Neuron (in vitro differentiated cells): ENCODE data around the gene C17orf50.
"Not testable (repeated sequence)": the region's sequence is repeated elsewhere in the genome, so short reads cannot be mapped to it uniquely, and the experiment has no call there.

Source experiments
- H2AFZ ChIP-seq: one replicate; pipeline ENCODE4 v1.6.1; 2013; ENCODE audit warnings: low read depth, mild to moderate bottlenecking, inconsistent platforms, low read length, moderate library complexity
- H3K27me3 ChIP-seq: one replicate; pipeline ENCODE4 v1.6.1; 2013; ENCODE audit warnings: low read length; ENCODE audit not compliant: insufficient read depth
- H3K36me3 ChIP-seq: one replicate; pipeline ENCODE4 v1.6.1; 2013; ENCODE audit warnings: low read length; ENCODE audit not compliant: insufficient read depth
- H3K4me1 ChIP-seq: one replicate; pipeline ENCODE4 v1.6.1; 2013; ENCODE audit warnings: low read length; ENCODE audit not compliant: insufficient read depth
- H3K4me3 ChIP-seq: 2 replicates; pipeline ENCODE4 v1.5.1; 2013; ENCODE audit warnings: mild to moderate bottlenecking, low read length, moderate library complexity
- H3K9me3 ChIP-seq: one replicate; pipeline ENCODE4 v1.6.1; 2013; ENCODE audit warnings: low read length

Gene C17orf50

DNA sequence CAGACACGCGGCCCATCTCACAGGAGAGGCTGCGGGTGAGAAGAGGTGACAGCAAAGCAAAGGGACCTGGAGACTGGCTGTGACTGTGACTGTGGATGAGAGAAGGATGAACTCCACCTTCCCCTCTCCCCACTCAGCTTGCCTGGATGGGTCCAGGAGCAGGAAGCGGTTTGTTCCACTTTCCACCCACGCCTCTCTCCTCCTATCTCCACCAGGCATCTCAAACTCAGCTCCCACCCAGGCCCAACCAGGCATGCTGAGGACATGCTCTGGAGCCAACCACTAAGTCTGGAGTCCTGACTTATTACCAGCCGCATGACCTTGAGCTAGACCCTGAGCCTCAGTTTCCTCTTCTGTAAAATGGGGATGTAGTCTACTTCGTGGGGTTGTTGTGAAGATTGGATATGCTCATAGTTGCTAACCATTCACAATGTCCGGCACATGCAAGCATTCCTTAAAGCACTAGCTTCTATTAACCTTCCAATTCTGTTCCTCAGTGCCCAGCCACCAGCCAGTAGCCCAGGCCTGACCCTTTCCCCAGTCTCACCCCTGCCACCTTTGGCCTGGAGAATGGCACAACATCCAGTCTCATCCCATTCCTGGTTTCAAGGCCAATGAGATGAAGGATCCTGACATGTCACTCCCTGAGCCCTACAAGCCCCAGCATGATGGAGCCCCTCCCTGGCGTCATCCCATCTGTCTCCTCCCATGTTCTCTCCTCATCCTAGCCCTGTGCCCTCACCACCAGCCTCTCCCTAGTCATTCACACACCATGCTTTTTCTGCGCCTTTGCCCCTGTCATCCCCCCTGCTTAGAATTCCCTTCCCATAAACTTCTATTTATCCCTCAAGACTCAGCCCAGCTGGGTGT lies 9.9 kb upstream of the C17orf50 start:
- H3K9me3 ChIP-seq = no peaks in the 10 kb centered on the region
- H2AFZ ChIP-seq = no peak overlapping the region
- H3K36me3 ChIP-seq = no peaks in the 10 kb centered on the region
- no peak overlapping the region for H3K4me3 ChIP-seq
- H3K4me1 ChIP-seq = peaks cover 8% of the 10 kb centered on the region
- H3K27me3 ChIP-seq = peaks cover 22% of the 10 kb centered on the region

DNA sequence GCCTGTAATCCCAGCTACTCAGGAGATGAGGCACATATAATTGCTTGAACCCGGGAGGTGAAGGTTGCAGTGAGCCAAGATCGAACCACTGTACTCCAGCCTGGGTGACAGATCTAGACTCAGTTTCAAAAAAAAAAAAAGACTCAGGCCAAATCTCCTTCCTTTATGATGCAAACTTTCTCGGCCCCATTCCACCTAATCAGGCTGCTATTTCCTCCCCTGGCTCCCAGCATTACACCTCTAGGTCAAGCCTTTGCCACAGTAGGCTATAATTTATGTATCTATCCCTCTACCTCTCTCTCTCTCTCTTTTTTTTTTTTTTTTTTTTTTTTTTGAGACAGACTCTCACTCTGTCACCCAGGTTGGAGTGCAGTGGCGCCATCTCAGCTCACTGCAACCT lies 9.1 kb upstream of the C17orf50 start:
- not testable (repeated sequence) for H3K9me3 ChIP-seq, H3K4me3 ChIP-seq, H3K4me1 ChIP-seq, H3K36me3 ChIP-seq, H2AFZ ChIP-seq
- H3K27me3 ChIP-seq = peaks cover 22% of the 10 kb centered on the region

DNA sequence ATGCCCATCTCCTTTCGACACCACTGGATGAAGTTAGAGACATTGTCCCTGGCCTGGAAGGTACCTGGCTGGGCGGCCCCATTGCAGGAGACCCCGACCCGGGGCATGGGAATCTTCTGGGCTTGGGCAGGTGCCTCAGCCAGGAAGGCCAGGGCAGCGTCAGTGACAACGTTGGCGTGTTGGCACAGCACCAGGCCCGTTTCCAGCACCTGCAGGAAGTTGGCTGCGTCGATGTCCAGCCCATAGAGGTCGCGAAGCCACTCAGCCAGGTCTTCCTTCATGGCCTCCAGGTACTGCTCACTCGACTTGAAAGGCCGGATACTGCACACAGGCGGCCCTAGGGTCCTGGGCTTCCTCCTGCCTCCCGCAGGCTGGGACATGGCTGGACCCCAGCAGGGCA lies 8.2 kb upstream of the C17orf50 start:
- peaks cover 8% of the 10 kb centered on the region for H3K4me1 ChIP-seq
- H3K4me3 ChIP-seq = no peak overlapping the region
- H3K36me3 ChIP-seq = no peaks in the 10 kb centered on the region
- H2AFZ ChIP-seq = no peak overlapping the region
- H3K9me3 ChIP-seq = no peaks in the 10 kb centered on the region
- H3K27me3 ChIP-seq = peaks cover 22% of the 10 kb centered on the region

DNA sequence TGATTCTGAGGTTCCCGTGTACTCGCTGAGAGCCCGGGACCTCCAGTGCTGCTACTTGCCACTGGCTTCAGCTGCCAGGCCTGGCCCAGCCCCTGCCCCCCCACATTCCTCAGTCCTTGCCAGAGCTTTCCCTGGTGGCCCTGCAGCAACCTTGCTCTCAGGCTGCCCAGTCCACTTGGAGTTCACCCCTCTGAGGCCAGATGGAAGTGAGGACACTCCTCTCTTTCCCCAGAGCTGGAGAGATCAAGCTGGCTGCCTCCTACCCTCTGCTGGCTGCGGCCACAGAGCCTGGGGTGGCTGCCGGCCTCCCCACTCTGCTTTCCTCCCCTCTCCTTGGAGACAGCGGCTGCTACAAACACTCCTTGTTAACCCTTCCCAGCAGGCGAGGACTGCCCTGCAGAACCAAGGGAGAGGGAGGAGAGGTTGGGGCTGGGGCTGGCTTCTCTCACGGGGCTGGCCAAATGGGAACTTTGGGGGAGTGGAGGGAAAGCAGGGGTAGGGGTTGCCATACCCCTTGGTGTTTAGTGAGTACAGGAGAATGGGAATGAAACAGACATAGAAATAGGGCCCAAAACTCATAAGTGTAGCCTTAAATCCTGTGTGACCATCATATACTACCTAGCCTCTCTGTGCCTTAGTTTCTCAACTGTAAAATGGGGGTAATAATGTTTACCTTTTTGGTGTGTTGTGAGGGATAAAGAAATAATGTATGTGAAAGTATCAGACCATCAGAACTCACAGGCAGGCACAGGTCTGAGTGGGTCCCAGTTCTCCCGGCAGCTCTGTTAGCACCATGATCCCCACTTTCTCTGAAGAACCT lies 7.5 kb upstream of the C17orf50 start, which contains the start of gene GAS2L2:
Gene GAS2L2 (minus strand): TSS at position 295 of the 820 bp plus-strand sequence. CDS start 389 bp downstream, outside the sequence.
- Histone ChIP-seq H3K4me1 (peaks cover 8% of the 10 kb centered on the region), H2AFZ (no peak within 1 kb of the TSS), H3K36me3 (no peaks in the 10 kb centered on the region), H3K4me3 (no peak within 1 kb of the TSS), H3K9me3 (no peaks in the 10 kb centered on the region), H3K27me3 (peaks cover 22% of the 10 kb centered on the region)

DNA sequence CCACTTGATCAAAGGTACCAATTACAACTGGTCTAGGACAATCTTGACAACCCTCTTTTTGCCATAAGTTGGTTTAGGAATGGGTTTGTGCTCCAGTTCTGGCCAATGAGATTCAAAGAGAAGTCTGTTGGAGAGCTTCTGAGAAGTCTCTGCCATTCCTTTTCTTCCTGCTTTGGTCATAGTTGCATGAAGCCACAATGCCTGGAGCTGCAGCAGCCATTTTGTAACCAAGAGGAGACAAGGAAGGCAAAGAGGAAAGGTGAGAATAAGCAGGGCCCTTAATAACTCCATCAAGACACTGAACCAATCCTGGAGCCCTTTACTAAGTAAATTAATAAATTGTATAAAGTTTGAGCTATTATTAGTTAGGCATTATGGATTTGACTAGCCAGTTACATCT lies 3.4 kb upstream of the C17orf50 start:
- Histone ChIP-seq H2AFZ (no peak overlapping the region), H3K9me3 (no peaks in the 10 kb centered on the region), H3K36me3 (no peaks in the 10 kb centered on the region), H3K27me3 (no peaks in the 10 kb centered on the region), H3K4me3 (no peak overlapping the region), H3K4me1 (no peaks in the 10 kb centered on the region)

DNA sequence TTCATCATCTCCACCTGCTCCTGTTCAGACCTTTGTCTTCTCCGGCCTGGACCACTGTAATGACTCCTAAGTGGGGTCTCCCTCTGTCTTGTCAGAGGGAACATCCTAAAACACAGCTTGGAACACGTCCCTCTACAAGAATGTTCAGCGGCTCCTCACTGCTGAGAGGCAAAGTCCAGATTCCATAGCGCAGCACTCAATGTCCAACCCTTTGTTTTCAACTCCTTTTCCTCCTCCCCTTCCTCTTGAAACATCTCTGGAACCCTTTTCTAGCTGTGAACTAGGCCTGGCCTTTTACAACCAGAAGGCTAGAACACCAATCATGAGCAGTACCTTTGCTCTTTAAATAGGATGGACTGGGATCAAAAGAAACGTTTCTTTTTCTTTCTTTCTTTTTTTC lies 914 bp downstream of the C17orf50 start:
- Histone ChIP-seq H3K36me3 (no peaks in the 10 kb centered on the region), H3K4me3 (no peak overlapping the region), H3K27me3 (no peaks in the 10 kb centered on the region), H2AFZ (no peak overlapping the region), H3K9me3 (no peaks in the 10 kb centered on the region), H3K4me1 (peaks cover 14% of the 10 kb centered on the region)

DNA sequence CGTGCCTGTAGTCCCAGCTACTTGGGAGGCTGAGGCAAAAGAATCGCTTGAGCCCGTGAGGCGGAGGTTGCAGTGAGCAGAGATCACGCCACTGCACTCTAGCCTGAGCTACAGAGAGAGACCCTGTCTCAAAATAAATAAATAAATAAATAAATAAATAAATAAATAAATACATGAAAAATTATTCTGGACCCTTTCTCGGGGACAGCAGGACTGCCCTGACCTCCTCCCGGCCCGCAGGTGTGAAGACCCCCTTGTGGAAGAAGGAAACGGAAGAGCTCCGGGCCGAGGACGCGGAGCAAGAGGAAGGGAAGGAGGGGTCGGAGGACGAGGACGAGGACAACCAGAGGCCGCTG lies 3.1 kb downstream of the C17orf50 start:
- Histone ChIP-seq H2AFZ (no peak overlapping the region), H3K4me3 (peak overlapping the region; percentile 47), H3K36me3 (no peaks in the 10 kb centered on the region), H3K4me1 (peaks cover 14% of the 10 kb centered on the region), H3K9me3 (no peaks in the 10 kb centered on the region), H3K27me3 (no peaks in the 10 kb centered on the region)

DNA sequence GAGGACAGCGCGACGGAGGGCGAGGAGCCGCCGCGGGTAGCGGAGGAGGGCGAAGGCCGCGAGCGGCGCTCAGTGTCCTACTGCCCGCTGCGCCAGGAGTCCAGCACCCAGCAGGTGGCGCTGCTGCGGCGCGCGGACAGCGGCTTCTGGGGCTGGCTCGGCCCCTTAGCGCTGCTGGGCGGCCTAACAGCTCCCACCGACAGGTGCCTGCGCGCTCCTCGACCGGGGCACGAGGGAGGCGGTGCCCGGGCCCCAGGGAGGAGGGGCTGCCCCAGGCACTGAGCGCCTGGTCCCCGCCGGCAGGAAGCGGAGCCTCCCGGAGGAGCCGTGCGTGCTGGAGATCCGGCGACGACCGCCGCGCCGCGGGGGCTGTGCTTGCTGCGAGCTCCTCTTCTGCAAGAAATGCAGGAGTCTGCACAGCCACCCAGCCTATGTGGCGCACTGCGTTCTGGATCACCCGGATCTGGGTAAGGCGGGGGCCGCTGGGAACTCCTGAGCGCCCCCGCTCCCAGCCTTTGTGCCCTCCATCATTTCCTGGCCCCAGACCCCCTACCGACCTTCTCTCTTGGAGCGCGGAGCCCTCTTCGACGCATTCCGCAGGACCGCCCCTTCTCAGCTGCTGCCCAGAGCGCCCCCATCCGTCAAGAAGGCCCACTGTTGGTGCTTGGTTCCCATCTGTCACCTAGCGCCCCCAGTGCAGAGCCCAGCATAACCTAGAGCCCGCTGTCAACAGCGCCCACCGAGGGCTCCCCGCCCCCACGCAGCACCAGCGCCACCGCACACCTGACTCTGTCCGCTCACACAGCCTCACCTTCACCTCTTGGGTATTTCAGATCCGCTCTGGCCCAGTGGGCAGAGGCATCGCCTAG lies 3.7 kb downstream of the C17orf50 start:
- Histone ChIP-seq H3K4me3 (peak overlapping the region; percentile 47), H3K9me3 (no peaks in the 10 kb centered on the region), H2AFZ (peak overlapping the region; percentile 90), H3K36me3 (no peaks in the 10 kb centered on the region), H3K4me1 (peaks cover 14% of the 10 kb centered on the region), H3K27me3 (no peaks in the 10 kb centered on the region)

DNA sequence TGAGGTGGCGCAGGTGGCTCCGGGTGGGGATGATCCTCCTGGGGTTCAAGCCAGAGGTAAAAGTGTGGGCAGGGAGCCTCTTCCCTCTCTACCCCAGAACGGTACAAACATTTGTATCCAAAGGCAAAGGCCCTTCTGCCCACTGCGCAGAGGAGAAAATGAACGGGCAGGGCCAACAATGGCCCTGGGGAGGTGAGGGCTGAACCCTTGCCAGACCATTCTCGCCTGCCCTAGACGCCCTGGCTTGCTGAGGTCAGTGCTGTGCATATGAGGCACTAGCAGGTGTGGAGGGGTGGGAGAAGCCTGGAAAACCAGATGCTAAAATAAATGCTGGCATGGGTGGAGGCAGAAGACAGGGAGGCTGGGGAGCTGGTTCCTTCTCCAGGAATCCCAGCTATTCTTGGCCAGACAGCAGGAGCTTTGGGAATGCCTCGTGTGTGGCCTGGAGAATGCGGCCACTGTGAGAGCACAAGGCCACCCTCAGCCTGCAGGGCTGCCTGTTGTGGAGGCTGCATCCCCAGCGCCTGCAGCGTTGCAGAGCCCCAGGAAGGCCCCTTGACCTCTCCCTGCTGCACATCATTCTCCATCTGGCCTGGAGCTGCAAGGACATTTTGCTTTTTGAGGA lies 4.5 kb downstream of the C17orf50 start:
- no peaks in the 10 kb centered on the region for H3K9me3 ChIP-seq
- H3K4me3 ChIP-seq = no peak overlapping the region
- H3K27me3 ChIP-seq = no peaks in the 10 kb centered on the region

DNA sequence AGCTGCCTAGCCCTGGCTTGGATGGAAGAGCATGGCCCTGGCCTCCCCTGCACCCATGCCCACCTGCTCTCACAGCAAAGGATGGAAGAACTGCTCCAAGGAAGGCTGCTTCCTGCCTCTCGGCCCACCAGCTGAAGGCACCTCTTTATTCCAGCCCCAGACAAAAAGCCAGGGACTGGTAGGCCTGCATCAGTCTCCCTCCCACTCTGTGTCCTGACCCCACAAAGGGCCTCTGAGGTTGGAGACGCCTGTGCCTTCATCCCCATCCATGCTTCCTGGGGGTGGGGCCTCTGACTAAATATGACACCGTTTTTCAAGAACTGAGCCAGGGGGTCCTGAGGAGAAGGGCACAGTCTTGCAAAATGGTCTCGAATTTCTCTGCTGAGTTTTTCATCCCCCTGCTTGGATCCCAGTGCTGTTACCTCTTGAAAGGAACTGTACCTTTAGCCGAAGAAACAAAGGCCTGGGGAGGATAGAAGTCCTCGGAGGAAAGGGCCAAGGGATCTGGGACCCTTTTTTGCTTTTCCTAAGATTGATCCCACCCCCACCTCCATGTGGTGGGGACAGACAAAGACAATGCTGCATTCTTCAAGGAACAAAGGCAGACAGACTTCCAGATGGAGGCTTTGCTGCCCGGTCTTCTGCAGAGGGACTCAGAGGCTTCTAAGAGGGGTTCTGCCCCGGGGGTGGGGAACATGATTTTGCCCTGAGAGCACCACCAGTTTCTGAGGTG lies 5.2 kb downstream of the C17orf50 start:
- Histone ChIP-seq H3K9me3 (no peaks in the 10 kb centered on the region), H3K4me3 (no peak overlapping the region), H3K36me3 (no peaks in the 10 kb centered on the region), H2AFZ (peak overlapping the region; percentile 12), H3K27me3 (no peaks in the 10 kb centered on the region), H3K4me1 (peaks cover 14% of the 10 kb centered on the region)

More for the DNA sequence above, 4.5 kb downstream of the C17orf50 start:
- Histone ChIP-seq H3K4me1 (peaks cover 14% of the 10 kb centered on the region), H2AFZ (peak overlapping the region; percentile 12), H3K36me3 (no peaks in the 10 kb centered on the region)

DNA sequence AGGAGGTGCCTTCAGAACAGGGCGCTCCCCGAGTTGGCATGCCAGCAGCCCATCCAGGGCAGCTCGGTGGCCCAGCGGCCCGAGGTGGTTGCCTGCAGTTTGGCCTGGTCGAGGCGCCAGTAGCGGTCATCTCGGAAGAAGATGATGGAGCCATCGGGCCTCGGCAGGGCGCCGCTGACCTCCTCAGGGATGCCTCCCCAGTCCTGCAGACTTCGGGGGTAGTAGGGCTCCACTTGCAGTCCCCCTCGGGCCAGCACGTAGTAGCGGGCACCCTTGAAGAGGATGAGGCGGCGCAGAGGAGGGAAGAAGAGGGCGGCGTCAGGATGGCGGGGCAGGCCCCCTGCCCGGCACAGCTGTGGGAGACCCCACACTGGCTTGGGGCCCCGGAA lies 5.8 kb downstream of the C17orf50 start:
- Histone ChIP-seq H3K36me3 (no peaks in the 10 kb centered on the region), H2AFZ (peak overlapping the region; percentile 12), H3K4me3 (no peak overlapping the region), H3K4me1 (peaks cover 14% of the 10 kb centered on the region), H3K9me3 (no peaks in the 10 kb centered on the region), H3K27me3 (no peaks in the 10 kb centered on the region)
